HFFc6 (cell line): Measurements from ENCODE around the gene SKIL. TPM values are rescaled to one million over a fixed set of nuclear protein-coding genes. Genes with fewer than 3 reads are reported as not detected.

Source experiments
- DNase-seq: peaks from one replicate; pipeline ENCODE4 v3.0.0-alpha.2; 2018
- H3K27ac Mint-ChIP-seq: 2 replicates; pipeline ENCODE4 v1.8.0; 2020; ENCODE audit warnings: mild to moderate bottlenecking, mixed read lengths
- H3K27me3 Mint-ChIP-seq: 2 replicates; pipeline ENCODE4 v1.8.0; 2021; ENCODE audit warnings: mild to moderate bottlenecking, moderate library complexity, mixed read lengths; ENCODE audit not compliant: insufficient read depth
- H3K36me3 Mint-ChIP-seq: 2 replicates; pipeline ENCODE4 v1.8.0; 2021; ENCODE audit warnings: low read depth, mixed read lengths
- H3K4me1 Mint-ChIP-seq: 2 replicates; pipeline ENCODE4 v1.8.0; 2020; ENCODE audit warnings: low read depth, mixed read lengths
- H3K4me3 Mint-ChIP-seq: 2 replicates; pipeline ENCODE4 v1.8.0; 2020; ENCODE audit warnings: mild to moderate bottlenecking, moderate library complexity, mixed read lengths
- H3K9me3 Mint-ChIP-seq: 2 replicates; pipeline ENCODE4 v1.8.0; 2020; ENCODE audit warnings: mild to moderate bottlenecking, mixed read lengths
- total RNA-seq, 6 experiments: library from RNA; stranded (reverse); fragmentation: NEBNext Ultra II Directional; extraction: Animal tissue kit (Norgen Biotek cat#: 25700); gene quantifications; 2 replicates in 1 of 6; 3 replicates in 5 of 6; pipeline ENCODE4 v1.2.3, GENCODE V29; 2021
- TF ChIP-seq, protein P1 (sequence below): fragments of 200-600 bp; sonication (generic); IDR thresholded peaks from 2 replicates; pipeline ENCODE4 v1.5.0; 2021; ENCODE audit warnings: antibody characterized with exemption, mild to moderate bottlenecking

The SKIL gene
- total RNA-seq, 6 experiments from 2014 or later, result 44.6 to 61.3 (median 49.9) TPM

- Mint-ChIP-seq H3K4me3 (peak overlapping the region; percentile 78), H3K4me1 (peaks cover 75% of the 10 kb centered on the region), H3K36me3 (peaks cover 43% of the 10 kb centered on the region), H3K9me3 (no peaks in the 10 kb centered on the region), H3K27me3 (no peaks in the 10 kb centered on the region; the same call in 1 of the 2 replicates), H3K27ac (no peak overlapping the region)
- TF ChIP-seq, protein P1, sequence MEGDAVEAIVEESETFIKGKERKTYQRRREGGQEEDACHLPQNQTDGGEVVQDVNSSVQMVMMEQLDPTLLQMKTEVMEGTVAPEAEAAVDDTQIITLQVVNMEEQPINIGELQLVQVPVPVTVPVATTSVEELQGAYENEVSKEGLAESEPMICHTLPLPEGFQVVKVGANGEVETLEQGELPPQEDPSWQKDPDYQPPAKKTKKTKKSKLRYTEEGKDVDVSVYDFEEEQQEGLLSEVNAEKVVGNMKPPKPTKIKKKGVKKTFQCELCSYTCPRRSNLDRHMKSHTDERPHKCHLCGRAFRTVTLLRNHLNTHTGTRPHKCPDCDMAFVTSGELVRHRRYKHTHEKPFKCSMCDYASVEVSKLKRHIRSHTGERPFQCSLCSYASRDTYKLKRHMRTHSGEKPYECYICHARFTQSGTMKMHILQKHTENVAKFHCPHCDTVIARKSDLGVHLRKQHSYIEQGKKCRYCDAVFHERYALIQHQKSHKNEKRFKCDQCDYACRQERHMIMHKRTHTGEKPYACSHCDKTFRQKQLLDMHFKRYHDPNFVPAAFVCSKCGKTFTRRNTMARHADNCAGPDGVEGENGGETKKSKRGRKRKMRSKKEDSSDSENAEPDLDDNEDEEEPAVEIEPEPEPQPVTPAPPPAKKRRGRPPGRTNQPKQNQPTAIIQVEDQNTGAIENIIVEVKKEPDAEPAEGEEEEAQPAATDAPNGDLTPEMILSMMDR, result no peak
- DNase-seq, result no peak
Observed at GRCh38 chr3:170360466-170360865, 3.0 kb downstream of the SKIL start.

DNA sequence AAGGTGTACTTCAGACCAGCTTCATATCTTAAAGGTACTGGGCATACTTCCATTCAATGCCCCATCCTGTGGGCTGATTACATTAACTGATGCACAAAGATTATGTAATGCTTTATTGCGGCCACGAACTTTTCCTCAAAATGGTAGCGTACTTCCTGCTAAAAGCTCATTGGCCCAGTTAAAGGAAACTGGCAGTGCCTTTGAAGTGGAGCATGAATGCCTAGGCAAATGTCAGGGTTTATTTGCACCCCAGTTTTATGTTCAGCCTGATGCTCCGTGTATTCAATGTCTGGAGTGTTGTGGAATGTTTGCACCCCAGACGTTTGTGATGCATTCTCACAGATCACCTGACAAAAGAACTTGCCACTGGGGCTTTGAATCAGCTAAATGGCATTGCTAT is 3.4 kb downstream of the SKIL start:
- no peak overlapping the region for H3K27ac Mint-ChIP-seq
- TF ChIP-seq, protein P1, result no peak
- H3K4me3 Mint-ChIP-seq, result peak overlapping the region; percentile 78
- H3K36me3 Mint-ChIP-seq, result peaks cover 43% of the 10 kb centered on the region
- peaks cover 71% of the 10 kb centered on the region for H3K4me1 Mint-ChIP-seq
- H3K27me3 Mint-ChIP-seq, result no peaks in the 10 kb centered on the region; the same call in 1 of the 2 replicates
- H3K9me3 Mint-ChIP-seq, result no peaks in the 10 kb centered on the region
- no peak for DNase-seq

GRCh38 chr3:170361711-170362110 is 4.2 kb downstream of the SKIL start:
- Mint-ChIP-seq H3K4me3 (peak overlapping the region; percentile 78), H3K27me3 (no peaks in the 10 kb centered on the region; the same call in 1 of the 2 replicates), H3K36me3 (peaks cover 43% of the 10 kb centered on the region)

DNA sequence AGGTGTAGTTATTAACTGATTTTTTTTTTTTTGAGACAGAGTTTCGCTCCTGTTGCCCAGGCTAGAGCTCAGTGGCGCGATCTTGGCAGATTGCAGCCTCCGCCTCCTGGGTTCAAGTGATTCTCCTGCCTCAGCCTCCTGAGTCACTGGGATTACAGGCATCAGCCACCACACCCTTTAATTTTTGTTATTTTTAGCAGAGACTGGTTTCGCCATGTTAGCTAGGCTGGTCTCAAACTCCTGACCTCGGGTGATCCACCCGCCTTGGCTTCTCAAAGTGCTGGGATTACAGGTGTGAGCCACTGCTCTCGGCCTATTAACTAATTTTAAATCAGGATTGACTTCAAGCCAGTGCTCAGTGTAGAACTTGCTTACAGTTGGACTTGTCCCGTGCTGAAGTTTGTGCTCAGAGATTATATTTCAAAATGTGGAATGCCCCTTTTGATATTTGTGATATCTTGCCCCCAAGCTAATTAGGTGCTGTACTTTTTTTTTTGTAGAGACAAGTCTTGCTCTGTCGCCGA is 6.0 kb downstream of the SKIL start:
- no peaks in the 10 kb centered on the region for H3K9me3 Mint-ChIP-seq
- peak overlapping the region; percentile 26; the same call in 1 of the 2 replicates for H3K4me3 Mint-ChIP-seq
- H3K36me3 Mint-ChIP-seq, result peaks cover 43% of the 10 kb centered on the region
- no peak for DNase-seq
- H3K27ac Mint-ChIP-seq, result no peak overlapping the region
- TF ChIP-seq, protein P1, result no peak
- H3K4me1 Mint-ChIP-seq, result peaks cover 67% of the 10 kb centered on the region
- no peaks in the 10 kb centered on the region; the same call in 1 of the 2 replicates for H3K27me3 Mint-ChIP-seq

More at GRCh38 chr3:170361711-170362110, 4.2 kb downstream of the SKIL start:
- no peak overlapping the region for H3K27ac Mint-ChIP-seq
- DNase-seq, result no peak
- TF ChIP-seq, protein P1, result no peak
- H3K9me3 Mint-ChIP-seq, result no peaks in the 10 kb centered on the region
- peaks cover 64% of the 10 kb centered on the region for H3K4me1 Mint-ChIP-seq

DNA sequence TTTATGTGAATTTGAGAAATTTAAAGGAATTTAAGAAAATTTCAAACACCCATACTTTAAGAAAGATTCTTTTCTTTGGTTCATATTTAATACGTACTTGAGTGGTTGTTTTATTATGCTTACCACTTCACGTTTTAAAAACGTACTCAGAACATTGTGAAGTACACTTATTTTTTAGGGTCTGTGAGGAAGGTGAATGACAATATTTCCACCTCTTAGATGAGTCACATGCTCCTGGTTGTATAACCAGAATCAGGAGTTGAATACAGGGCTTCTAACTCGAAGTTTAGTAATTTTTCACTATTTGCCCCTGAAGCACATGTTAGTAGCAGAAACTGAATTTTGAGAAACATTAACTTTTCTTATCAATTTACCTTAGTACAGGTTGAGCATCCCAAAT is 7.5 kb downstream of the SKIL start:
- Mint-ChIP-seq H3K4me3 (peak overlapping the region; percentile 28; the same call in 1 of the 2 replicates), H3K27ac (peak overlapping the region; percentile 31; the same call in 1 of the 2 replicates), H3K4me1 (peaks cover 55% of the 10 kb centered on the region), H3K27me3 (no peaks in the 10 kb centered on the region), H3K9me3 (no peaks in the 10 kb centered on the region), H3K36me3 (peaks cover 42% of the 10 kb centered on the region)
- TF ChIP-seq, protein P1, result no peak
- no peak for DNase-seq
